CD4-positive, alpha-beta T cell treated with Interleukin-4 for 4 hours (primary cell): ENCODE measurements around the gene C5orf47.

ENCODE experiments used
- DNase-seq: peaks from one replicate; pipeline ENCODE4 v3.0.0-alpha.2; 2020

Gene C5orf47

DNA sequence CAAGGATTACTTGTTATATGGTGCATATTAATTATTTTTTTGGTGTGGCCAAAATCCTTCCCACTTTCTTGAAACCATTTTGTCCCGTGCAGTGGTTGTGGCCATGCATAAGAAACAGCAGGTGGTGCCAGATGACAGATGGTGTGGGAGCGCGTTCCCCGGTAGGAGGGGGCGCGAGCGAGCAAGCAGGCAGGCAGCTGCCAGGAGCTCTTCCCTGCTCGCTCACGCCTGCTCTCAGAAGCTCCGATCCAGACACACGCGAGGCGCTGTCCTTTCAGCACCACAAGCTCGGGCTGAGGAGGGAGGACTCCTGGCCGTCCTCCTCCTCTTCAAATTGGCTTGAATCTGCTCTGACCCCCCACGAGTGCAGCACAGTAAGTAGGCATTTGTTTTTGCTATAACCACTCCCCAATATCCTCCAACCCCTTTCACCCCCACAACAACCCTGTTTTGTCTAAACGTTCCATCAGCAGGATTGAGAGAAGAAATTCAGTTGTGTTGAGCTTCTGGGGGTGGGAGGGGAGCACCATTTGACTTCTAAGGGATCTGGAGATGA lies 56.6 kb downstream of the C5orf47 start, which contains the start of gene NSG2:
Gene NSG2 (plus strand): TSS at position 237 of the 556 bp plus-strand sequence. CDS start 1,050 bp downstream, outside the sequence.
- DNase-seq: no peak

DNA sequence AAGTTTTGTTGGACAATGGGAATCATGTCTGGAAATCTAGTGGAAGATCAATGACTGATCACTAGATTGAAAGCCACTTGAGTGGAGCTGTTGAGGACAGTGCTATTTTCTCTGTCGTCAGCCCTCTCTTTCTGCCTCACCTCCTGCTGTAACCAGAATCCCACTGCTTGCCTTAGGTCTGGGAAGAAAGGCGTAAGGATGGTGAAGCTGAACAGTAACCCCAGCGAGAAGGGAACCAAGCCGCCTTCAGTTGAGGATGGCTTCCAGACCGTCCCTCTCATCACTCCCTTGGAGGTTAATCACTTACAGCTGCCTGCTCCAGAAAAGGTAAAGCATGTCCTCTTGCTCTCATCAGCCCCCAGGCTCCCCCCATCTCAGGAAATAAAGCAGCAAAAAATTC lies 57.6 kb downstream of the C5orf47 start:
- DNase-seq: no peak

DNA sequence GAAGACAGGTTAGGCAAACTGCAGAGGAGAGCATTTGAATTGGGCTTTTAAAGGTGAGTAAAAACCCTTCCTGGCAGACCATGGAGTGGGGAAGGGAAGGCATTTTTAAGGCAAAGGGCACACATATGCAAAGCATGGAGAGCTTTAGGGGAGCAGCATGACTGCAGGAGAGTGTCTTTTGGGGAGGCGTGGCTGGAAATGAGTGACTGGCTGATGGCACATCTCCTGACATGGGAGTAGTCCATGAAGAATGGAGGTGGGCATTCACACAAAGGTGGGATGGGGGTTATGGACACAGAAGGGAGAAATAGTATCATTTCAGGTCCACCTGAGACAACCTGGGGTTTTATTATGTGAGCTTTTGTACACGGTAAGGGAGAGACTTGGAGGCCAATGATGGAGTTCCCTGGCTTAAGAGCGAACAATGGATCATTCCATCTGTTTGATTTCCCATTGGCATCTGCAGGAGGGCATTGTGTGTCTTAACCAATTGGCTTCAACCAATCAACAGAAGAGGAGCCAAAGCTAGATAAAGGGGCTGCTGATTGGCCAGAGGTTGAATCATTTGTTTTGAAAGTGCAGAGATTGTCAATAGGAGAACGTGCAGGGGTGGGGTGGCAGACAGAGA lies 58.6 kb downstream of the C5orf47 start:
- DNase-seq: no peak

DNA sequence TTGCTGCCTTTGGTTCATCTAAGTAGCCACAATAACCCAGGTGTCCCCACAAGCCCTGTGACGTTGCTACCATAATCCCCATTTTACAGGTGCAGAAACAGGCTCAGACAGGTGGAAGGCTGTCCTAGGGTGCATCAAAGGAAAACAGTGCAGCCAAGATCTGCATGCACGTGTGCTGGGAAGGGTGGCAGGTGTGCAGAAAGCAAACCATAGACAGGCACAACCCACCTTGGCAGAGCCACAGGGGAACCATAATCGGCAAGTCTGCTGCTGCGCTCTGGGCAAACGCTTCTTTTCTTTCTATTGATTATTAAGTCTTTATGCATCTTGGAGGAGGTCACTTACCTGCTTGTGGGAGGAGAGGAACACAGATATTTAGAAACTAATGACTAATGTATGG lies 63.7 kb downstream of the C5orf47 start:
- no peak for DNase-seq

DNA sequence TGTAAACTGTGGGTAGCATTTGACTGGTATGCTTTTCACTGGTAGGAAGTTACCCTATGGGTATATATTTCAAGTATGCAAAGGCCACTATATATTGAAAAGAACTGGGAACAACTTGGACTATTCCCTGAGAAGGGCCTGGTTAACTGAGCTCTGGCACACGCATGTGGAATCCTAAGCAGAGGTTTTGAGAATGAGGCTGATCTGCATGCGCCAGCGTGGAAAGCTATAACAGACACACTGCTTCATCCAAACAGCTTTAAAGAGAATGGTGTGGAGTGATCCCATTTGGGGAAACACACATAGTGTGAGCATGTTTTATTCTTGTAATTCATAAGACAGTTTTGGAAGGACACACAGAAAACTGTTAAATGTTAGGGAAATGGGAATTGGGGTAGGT lies 64.9 kb downstream of the C5orf47 start:
- DNase-seq: no peak
